H1 (cell line): Measurements from ENCODE around the gene SHMT2. TPM values are rescaled to one million over a fixed set of nuclear protein-coding genes. Genes with fewer than 3 reads are reported as not detected.

Source experiments
- NRF1 ChIP-seq: IDR thresholded peaks from 2 replicates; pipeline ENCODE4 v1.6.1; 2011; ENCODE audit warnings: mild to moderate bottlenecking, low read depth, low read length, improper control_type of control experiment
- RAD21 ChIP-seq, 2 experiments: IDR thresholded peaks in 1 of 2; conservative IDR thresholded peaks in 1 of 2; 2 replicates each; pipeline ENCODE4 v1.6.1; 2011; ENCODE audit warnings: low read depth in 2 of 2, low read length in 2 of 2, improper control_type of control experiment in 1 of 2, inconsistent platforms in 1 of 2, mild to moderate bottlenecking in 1 of 2, moderate library complexity in 1 of 2
- SP4 ChIP-seq: IDR thresholded peaks from 2 replicates; pipeline ENCODE4 v1.6.1; 2012; ENCODE audit warnings: low read length, inconsistent platforms
- polyA plus RNA-seq, 7 experiments: library from polyadenylated mRNA; depleted of rRNA in 3 of 7; stranded (reverse) in 5 of 7; unstranded in 2 of 7; fragments of >200 nt in 5 of 7; fragments of 200-250 nt in 2 of 7; gene quantifications; 1 replicate in 5 of 7; 2 replicates in 1 of 7; 4 replicates in 1 of 7; pipeline versions ENCODE4 v1.2.1 to v1.2.3, GENCODE V29; 2011 to 2013; ENCODE audit warnings: missing spikeins in 2 of 7, mixed read lengths in 2 of 7
- total RNA-seq: library from RNA; stranded (reverse); fragmentation: NEBNext Ultra II Directional; extraction: Animal tissue kit (Norgen Biotek cat#: 25700); gene quantifications from 2 replicates; pipeline ENCODE4 v1.2.1, GENCODE V29; 2021

The SHMT2 gene
- total and polyA plus RNA-seq, 2 of the 8 experiments (the other 6 are each of a cell fraction or from before 2014, with no cell fraction given) = 274 to 520 TPM

DNA sequence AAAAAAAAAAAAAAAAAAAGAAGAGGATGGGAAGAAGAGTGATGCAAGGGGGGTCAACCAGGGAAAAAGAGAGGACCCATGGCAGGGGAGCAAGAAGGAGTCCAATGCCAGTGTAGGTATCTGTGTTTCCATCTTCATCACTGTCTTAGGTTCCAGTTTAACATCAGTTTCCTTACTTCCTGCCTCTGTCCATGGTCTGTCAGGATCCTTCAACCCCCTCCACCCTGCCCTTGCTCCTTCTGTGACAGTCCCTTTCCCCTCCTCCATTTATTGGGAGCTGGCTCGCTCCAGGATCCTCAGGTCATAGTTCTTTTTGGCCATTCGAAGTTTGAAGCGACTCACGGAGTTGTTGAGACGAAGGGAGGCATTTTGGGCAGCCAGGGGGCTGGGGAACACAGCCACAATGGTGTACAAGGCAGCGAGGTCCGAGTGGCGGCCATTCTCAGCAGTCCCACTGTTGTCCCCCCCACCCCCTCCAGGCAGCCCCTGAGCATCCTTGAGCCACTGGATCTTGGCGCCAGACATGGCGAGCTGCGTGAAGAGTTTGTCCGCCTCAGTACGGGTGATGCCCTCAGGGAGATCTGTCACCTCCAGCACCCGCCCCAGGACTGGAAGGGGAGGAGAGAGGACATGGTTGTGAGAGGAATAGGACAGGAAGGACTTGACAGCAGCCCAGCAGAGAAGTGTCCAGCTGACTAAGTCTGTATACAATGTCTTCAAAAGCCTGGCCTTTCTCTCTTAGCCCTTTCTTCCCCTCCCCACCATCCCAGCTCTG lies 25.2 kb downstream of the SHMT2 start (continued):
- TF ChIP-seq RAD21 (IDR thresholded peaks at IDR 0.05 in 1 of 2, conservative IDR thresholded peaks at IDR 0.05 in 1 of 2; ENCODE audit: low read depth in 2 of 2, low read length in 2 of 2) (no peak), SP4 (no peak), NRF1 (no peak)
